ENCODE results near the gene PDIA6. TPM values are rescaled to one million over a fixed set of nuclear protein-coding genes. Genes with fewer than 3 reads are reported as not detected.
A peak's percentile ranks its signal among the peaks of the same experiment; 100 is the strongest.

The PDIA6 gene
- total RNA-seq, 4 donors from 2014 or later, result 35.2 to 90.3 (median 66.3) TPM

DNA sequence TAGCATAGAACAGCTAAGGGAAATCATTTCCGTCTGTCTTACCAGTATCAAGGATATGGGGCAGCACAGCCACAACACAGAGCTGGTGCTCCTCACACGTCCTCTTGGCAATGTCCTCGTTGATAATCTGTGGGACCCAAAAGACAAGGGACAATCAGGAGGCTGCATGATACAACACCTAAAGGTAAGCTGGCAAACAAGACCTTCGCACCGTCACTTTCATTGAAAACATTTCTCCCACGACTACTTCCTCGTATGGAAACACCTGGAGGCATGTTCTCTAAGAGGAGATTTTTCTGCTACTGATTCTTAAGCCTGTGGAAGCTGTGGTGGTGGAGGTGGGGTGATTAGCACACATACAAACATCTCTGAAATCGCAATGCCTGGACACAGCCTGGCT is 23.7 kb downstream of the PDIA6 start:
- H3K36me3 ChIP-seq, result peaks cover 0 to 53% (median 24%) of the 10 kb centered on the region in 4 donors
- WGBS, 2 donors (ENCODE audit: low coverage in 1 of 2), result 46 to 69% methylated on average over 6 to 8 of the region's 8 CpGs

GRCh38 chr2:10787176-10787968 is 25.2 kb downstream of the PDIA6 start:
- no peaks in the 10 kb centered on the region for H3K9me3 ChIP-seq
- 84 to 90% methylated on average over 11 to 20 of the region's 20 CpGs for WGBS, 2 donors (ENCODE audit: low coverage in 1 of 2)
- peak in 1 of 5 experiments; percentile 13 for TF ChIP-seq CTCF (IDR thresholded peaks at IDR 0.05)
- TF ChIP-seq POLR2A (IDR thresholded peaks at IDR 0.05), result no peak
- peak; percentile 39 for DNase-seq
- in situ Hi-C loops (cut with MboI; ENCODE audit: low pct_ligation_motif_present in 1 of 4, low pct_unique_long_range_greater_than_20kb in 1 of 4, low sequenced_read_pairs in 3 of 4), result no loop called here
- intact Hi-C loops (cut with DNase I; ENCODE audit: low total_unique reads), result no loop called here
- H3K4me3 ChIP-seq, result no peak overlapping the region
- H3K27me3 ChIP-seq, result no peaks in the 10 kb centered on the region
- H3K27ac ChIP-seq, result no peak overlapping the region
- peaks cover 5 to 28% (median 20%) of the 10 kb centered on the region in 4 donors for H3K4me1 ChIP-seq
- peaks cover 0 to 48% (median 24%) of the 10 kb centered on the region in 4 donors for H3K36me3 ChIP-seq

More for the DNA sequence above, 23.7 kb downstream of the PDIA6 start:
- intact Hi-C loops (cut with DNase I; ENCODE audit: low total_unique reads), result no loop called here
- no peak for TF ChIP-seq EP300 (IDR thresholded peaks at IDR 0.05; ENCODE audit: low read depth)
- Histone ChIP-seq H3K27ac (peak overlapping the region in 3 of 4 donors; percentile 55 to 61 (median 57)), H3K4me3 (no peak overlapping the region), H3K27me3 (no peaks in the 10 kb centered on the region), H3K9me3 (no peaks in the 10 kb centered on the region), H3K4me1 (peaks cover 5 to 29% (median 20%) of the 10 kb centered on the region in 4 donors)
- no peak for DNase-seq
- in situ Hi-C loops (cut with MboI; ENCODE audit: low pct_ligation_motif_present in 1 of 4, low pct_unique_long_range_greater_than_20kb in 1 of 4, low sequenced_read_pairs in 3 of 4), result no loop called here

- WGBS, 2 donors (ENCODE audit: low coverage in 1 of 2), result 86 to 100% methylated on average over 3 to 12 of the region's 12 CpGs
- no peak overlapping the region for H3K4me3 ChIP-seq
- no peaks in the 10 kb centered on the region for H3K27me3 ChIP-seq
- intact Hi-C loops (cut with DNase I; ENCODE audit: low total_unique reads) (no loop called here), in situ Hi-C loops (cut with MboI; ENCODE audit: low pct_ligation_motif_present in 1 of 4, low pct_unique_long_range_greater_than_20kb in 1 of 4, low sequenced_read_pairs in 3 of 4) (no loop called here)
- TF ChIP-seq POLR2AphosphoS5 (IDR thresholded peaks at IDR 0.05) (no peak), POLR2A (IDR thresholded peaks at IDR 0.05) (no peak), EP300 (IDR thresholded peaks at IDR 0.05; ENCODE audit: low read depth) (no peak), CTCF (IDR thresholded peaks at IDR 0.05) (no peak)
- no peak for DNase-seq
- peaks cover 0 to 53% (median 21%) of the 10 kb centered on the region in 4 donors for H3K36me3 ChIP-seq
- H3K9me3 ChIP-seq, result no peaks in the 10 kb centered on the region
- H3K27ac ChIP-seq, result no peak overlapping the region
- H3K4me1 ChIP-seq, result peaks cover 5 to 21% (median 18%) of the 10 kb centered on the region in 4 donors
Observed at GRCh38 chr2:10786240-10786982, 26.2 kb downstream of the PDIA6 start.

DNA sequence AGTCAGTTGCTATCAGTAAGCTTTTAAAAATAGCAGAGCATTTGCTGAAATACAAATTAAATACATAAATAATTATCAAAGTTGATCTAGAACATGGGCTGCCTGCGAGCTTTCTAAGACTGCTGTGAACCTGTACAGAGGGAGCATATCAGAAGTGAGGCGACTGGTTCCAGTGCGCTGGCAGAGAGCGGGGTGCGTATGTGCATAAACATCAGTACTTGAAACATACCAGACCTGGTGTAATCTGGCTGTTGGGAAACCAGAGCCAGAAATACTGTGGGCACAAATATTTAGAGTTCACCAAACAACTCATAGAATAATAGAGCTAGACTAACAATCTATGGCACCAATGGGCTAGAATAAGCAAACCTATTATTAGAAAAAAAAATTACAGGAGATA is 27.3 kb downstream of the PDIA6 start:
- in situ Hi-C loops (cut with MboI; ENCODE audit: low pct_ligation_motif_present in 1 of 4, low pct_unique_long_range_greater_than_20kb in 1 of 4, low sequenced_read_pairs in 3 of 4), result no loop called here
- no peaks in the 10 kb centered on the region for H3K9me3 ChIP-seq
- intact Hi-C loops (cut with DNase I; ENCODE audit: low total_unique reads), result no loop called here
- no peaks in the 10 kb centered on the region for H3K27me3 ChIP-seq
- 81 to 82% methylated on average over 5 of the region's 5 CpGs for WGBS, 2 donors (ENCODE audit: low coverage in 1 of 2)
- H3K27ac ChIP-seq, result peak overlapping the region in 1 of 4 donors; percentile 31
- peaks cover 0 to 58% (median 23%) of the 10 kb centered on the region in 4 donors for H3K36me3 ChIP-seq
- peaks cover 5 to 14% (median 8%) of the 10 kb centered on the region in 4 donors for H3K4me1 ChIP-seq
- TF ChIP-seq EP300 (IDR thresholded peaks at IDR 0.05; ENCODE audit: low read depth), result no peak
- TF ChIP-seq CTCF (IDR thresholded peaks at IDR 0.05), result no peak
- peak in 2 of 3 donors; percentile 21 to 55 for TF ChIP-seq POLR2AphosphoS5 (IDR thresholded peaks at IDR 0.05)
- TF ChIP-seq POLR2A (IDR thresholded peaks at IDR 0.05), result no peak
- H3K4me3 ChIP-seq, result no peak overlapping the region
- DNase-seq, result no peak
